Measurements from ENCODE around the gene SRC.

The SRC gene

DNA sequence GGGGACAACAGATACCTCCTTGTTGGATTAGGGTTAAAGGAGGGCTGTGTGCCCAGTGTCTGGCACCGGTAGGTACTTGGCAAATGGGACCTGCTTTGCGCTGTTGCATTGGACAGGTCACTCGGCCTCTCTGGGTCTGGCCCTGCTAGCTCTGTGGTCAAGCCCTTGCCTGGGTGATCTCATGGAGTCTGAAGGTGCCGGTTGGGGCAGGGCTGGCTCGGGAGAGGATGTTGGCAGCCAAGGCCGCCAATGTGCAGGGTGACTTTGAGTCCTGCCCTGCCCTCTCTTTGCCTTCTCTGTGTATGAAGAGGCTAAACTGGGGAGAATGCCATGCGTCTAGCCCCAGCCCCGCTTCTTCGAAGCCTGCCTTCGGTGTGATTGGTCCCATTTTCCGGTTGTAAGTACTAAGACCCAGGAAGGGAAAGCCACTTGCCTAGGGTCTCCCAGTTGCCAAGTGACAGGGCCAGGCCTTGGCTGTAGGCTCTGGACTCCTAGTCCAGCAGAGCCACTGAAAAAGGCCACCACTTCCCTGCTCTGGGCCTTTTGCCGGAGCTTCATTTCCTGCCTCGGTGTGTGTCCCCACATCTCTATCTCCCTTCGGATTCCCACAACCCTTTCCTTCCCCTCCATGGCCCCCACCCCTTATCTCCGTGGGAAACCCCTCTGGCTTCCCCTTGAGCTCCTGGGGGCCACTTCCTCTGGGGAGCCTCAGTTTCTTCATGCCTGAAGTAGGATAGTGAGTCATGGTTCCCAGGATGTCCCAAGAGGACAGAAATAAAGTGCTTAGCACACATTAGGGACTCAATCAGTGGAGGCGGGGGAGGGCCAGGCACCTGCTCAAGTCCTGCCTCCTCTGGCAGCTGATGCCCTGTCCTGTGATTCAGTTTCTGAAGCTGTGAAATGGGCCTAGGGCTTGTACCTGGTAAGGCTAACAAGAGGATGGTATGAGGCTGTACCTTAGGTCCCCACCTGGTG lies 3.9 kb downstream of the SRC start:
- no peak for FAIRE-seq

GRCh38 chr20:37350649-37351574 lies 5.0 kb downstream of the SRC start:
- FAIRE-seq (no peak), DNase-seq (ENCODE audit: low spot score) (no peak)

More for the DNA sequence above, 3.9 kb downstream of the SRC start:
- DNase-seq (ENCODE audit: low spot score): no peak

GRCh38 chr20:37351689-37352607 lies 6.0 kb downstream of the SRC start:
- DNase-seq (ENCODE audit: low spot score): no peak
- FAIRE-seq: no peak

- DNase-seq (ENCODE audit: low spot score) (no peak), FAIRE-seq (no peak)
These were observed 6.7 kb downstream of the SRC start for GRCh38 chr20:37352608-37352980.

DNA sequence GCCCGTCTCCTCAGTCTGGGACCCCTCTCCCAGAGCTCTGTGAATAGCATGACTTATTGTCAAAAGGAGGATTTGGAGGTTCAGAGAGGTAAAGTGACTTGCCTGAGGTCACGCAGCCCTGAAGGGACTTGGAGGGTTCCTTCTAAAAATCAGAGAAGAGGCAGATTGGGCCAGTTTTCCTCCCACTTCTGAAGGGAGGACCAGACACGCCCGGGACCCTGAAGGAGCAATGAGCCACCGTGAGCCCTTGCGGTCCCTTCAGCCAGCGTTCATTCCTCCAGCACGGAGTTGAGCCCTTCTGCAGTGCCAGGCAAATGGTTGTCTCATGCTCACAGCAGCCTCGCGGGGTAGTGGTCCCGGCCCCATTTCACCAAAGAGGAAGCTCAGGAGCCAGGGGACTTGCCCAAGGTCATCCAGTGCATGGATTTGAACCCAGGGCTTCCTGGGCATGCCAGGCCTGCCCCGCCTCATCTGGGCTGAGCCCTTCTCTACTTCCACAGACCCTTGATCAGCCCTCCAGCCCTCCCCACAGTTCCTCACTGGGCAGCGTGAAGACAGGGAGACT lies 7.4 kb downstream of the SRC start:
- no peak for DNase-seq (ENCODE audit: low spot score)
- no peak for FAIRE-seq

DNA sequence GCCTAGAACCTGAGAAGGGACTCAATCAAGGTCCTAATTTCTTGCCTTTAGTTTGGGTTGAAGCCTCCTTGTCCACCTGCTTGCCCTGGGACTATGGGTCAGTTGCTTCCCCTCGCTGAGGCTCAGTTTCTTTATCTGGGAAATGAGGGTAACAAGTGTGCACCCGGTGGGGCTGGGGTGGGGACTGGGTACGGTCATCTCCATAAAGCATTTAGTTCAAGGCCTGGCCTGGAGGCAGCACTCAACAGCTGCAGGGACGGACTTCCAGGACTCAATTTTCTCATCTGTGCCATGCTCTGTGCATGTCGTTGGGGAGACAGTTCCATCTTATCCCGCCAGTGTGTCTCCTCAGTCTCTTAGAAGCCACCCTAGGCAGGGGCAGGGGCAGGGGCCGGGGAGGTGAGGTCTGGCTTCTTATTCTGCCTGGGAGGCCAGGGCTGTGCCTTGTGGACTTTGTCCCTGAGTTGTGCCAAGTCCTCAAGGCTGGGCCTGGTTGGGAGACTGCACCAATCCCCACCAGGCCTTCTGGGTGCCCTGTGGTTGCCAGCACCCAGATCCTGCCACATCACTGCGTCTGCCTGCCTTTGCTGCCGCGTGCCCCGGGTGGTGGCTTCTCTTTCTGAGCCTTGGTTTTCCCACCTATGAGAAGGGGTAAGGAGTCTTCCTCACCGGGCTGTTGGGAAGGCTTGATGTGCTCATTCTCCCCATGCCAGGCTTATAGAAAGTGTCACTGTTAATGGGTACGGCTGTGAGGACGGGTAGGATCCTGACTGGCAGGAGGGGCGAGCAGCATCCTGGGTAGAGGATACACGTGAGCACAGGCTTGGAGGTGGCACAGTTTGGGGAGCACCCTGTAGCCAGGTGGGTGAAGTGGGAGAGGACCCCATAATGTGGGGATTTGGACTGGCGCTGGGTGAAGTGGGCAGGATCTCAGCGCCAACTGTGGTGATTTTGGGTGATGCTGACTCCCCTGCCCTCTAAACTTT lies 8.6 kb downstream of the SRC start:
- no peak for FAIRE-seq
- DNase-seq (ENCODE audit: low spot score): no peak

DNA sequence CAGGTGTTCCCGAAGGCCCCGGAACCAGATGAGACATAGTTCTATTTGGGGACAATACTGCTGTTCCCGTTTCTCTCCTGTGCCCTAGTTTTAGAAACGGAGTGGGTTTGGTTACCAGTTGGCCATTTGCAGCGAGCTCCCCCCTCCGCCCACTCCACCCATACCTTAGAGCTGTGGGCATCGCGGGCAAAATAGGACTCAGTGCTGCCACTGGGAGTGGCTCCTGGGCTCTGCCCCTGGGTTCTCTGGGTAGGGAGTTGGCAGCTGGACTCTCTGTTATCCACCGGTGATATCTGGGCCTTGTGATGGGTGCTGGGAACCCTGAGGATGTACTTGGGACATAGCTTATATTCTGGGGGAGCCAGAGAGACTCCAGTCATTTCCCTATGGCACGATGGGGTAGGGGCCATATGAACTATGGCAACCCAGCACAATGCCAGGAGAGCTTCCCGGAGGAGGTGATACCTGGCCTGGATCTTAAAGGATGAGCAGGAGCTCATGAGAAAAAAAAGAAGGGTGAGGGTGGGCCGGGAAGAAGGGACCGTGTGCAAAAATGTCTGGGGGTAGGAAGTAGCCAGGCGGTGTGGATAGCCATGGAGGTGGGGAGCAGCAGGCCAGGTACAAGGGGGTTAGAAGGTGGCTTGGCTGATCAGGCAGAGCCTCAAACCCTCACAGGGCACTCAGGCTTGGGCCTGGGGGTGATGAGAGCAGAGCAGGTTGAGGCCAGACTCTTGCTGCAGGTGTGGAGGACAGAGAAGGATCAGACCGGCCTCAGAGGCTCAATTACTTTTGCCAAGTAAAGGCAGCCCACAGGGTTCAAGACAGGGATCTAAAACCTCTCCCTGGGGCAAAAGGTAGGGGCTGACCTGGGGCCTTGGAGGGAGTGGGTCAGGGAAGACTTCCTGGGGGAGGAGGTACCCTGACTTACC lies 9.6 kb downstream of the SRC start:
- DNase-seq (ENCODE audit: low spot score): no peak
- no peak for FAIRE-seq

GRCh38 chr20:37356387-37356786 lies 10.4 kb downstream of the SRC start:
- FAIRE-seq (no peak), DNase-seq (ENCODE audit: low spot score) (no peak)

- no peak for FAIRE-seq
- DNase-seq (ENCODE audit: low spot score): no peak
These were observed 11.0 kb downstream of the SRC start for GRCh38 chr20:37356961-37357371.

GRCh38 chr20:37357481-37358365 lies 11.8 kb downstream of the SRC start:
- no peak for DNase-seq (ENCODE audit: low spot score)
- FAIRE-seq: no peak

GRCh38 chr20:37358366-37359150 lies 12.6 kb downstream of the SRC start:
- FAIRE-seq: no peak
- DNase-seq (ENCODE audit: low spot score): no peak

DNA sequence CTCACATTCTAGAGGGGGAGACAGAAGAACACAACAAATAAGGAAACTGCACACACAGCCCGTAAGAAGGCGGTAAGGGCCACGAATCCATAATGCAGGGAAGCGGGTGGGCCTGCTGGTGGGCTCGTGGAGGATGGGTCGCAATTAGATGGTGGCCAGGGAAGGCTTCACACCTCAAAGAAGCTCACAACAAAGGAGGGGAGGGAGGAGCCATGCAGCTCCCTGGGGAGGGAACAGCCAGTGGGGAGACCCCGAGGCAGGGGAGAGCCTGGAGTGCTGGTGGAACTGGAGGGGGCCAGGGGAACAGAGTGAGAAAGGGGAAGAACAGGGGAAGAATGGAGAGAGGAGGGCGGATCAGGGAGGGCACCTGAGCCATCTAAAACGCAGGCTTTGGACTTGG lies 13.4 kb downstream of the SRC start:
- no peak for FAIRE-seq
- DNase-seq (ENCODE audit: low spot score): no peak

- FAIRE-seq: no peak
- DNase-seq (ENCODE audit: low spot score): no peak
These were observed 13.9 kb downstream of the SRC start for GRCh38 chr20:37359836-37360235.

DNA sequence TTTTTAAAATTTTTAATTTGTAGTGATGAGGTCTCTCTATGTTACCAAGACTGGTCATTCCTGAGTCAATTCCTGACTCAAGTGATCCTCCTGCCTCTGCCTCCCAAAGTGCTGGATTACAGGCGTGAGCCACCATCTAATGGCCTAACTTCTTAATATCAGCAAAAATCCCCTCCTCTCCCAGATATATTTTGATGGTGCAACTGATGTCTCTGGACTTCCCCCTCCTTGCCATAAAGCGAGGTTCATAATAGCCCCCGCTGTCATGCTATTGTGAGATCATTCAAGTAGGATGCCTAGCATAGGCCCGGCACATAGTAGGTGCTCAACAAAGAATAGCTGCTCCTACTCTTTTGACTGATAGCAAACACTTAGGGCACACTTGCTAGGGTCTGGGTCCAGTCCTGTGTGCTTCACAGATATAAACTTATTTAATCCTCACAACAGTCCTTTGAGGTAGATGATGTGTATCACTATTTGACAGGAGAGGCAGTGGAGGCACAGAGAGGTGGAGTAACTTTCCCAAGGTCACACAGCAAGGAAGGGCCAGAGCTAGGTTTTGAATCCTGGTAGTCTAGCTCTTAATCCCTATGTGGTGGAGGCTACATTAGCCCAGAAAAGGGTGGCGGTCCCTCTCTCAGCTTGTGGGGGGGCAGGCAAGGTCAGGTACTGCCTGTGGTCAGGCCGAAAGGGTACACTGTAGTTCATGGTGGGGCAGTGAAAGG lies 14.6 kb downstream of the SRC start:
- FAIRE-seq (no peak), DNase-seq (ENCODE audit: low spot score) (no peak)

- no peak for FAIRE-seq
- DNase-seq (ENCODE audit: low spot score): no peak
These were observed 15.4 kb downstream of the SRC start for GRCh38 chr20:37361336-37361735.

- no peak for FAIRE-seq
- DNase-seq (ENCODE audit: low spot score): no peak
These were observed 16.4 kb downstream of the SRC start for GRCh38 chr20:37362231-37362792.
